ENCODE results near the gene RIPPLY2.

GRCh38 chr6:83904395-83904794, 51.2 kb downstream of the RIPPLY2 start:
- TF ChIP-seq CTCF (IDR thresholded peaks at IDR 0.05; ENCODE audit: borderline replicate concordance, extremely low read depth, low read length, poor library complexity, severe bottlenecking) (no peak), EZH2 (IDR thresholded peaks at IDR 0.05; ENCODE audit: borderline replicate concordance, low read depth, low read length, severe bottlenecking) (no peak)

Data from DND-41 (cell line).